Left renal cortex interstitium (tissue), 4 donors: ENCODE results near the gene TAF4. TPM values are rescaled to one million over a fixed set of nuclear protein-coding genes. Genes with fewer than 3 reads are reported as not detected.
"Not testable (repeated sequence)": the region's sequence is repeated elsewhere in the genome, so short reads cannot be mapped to it uniquely, and the experiment has no call there.

Experiments
- DNase-seq, 4 donors: peaks; one replicate each; pipeline ENCODE4 v3.0.0-alpha.2; 2013; ENCODE audit warnings: low read depth in 4 of 4, low spot score in 2 of 4, missing footprints in 1 of 4
- polyA plus RNA-seq, 4 donors: library from polyadenylated mRNA; unstranded; fragments of 120-200 nt; gene quantifications; one replicate each; pipeline ENCODE4 v1.2.1, GENCODE V29; 2013; ENCODE audit not compliant: insufficient read length in 4 of 4

Gene TAF4
- polyA plus RNA-seq, 4 donors: 14.1 to 28.7 (median 20.1) TPM

GRCh38 chr20:62009322-62009721 lies 56.4 kb downstream of the TAF4 start:
- DNase-seq: no peak

GRCh38 chr20:62008643-62009183 lies 57.0 kb downstream of the TAF4 start:
- no peak for DNase-seq

GRCh38 chr20:62007127-62007647 lies 58.5 kb downstream of the TAF4 start:
- DNase-seq: no peak

- DNase-seq: no peak
These were observed 59.2 kb downstream of the TAF4 start for GRCh38 chr20:62006482-62006881.

- no peak for DNase-seq
These were observed 61.1 kb downstream of the TAF4 start for GRCh38 chr20:62004614-62005013.

- no peak for DNase-seq
These were observed 61.9 kb downstream of the TAF4 start for GRCh38 chr20:62003567-62004405.

- DNase-seq: no peak
These were observed 62.7 kb downstream of the TAF4 start for GRCh38 chr20:62002882-62003480.

GRCh38 chr20:62001178-62001715 lies 64.4 kb downstream of the TAF4 start:
- no peak for DNase-seq

- DNase-seq: no peak
These were observed 67.1 kb downstream of the TAF4 start for GRCh38 chr20:61998343-61999121.

GRCh38 chr20:61997891-61998290 lies 67.8 kb downstream of the TAF4 start:
- no peak for DNase-seq

- no peak for DNase-seq
These were observed 68.3 kb downstream of the TAF4 start for GRCh38 chr20:61997372-61997771.

GRCh38 chr20:61994546-61994945 lies 71.1 kb downstream of the TAF4 start:
- DNase-seq: no peak

- no peak for DNase-seq
These were observed 72.6 kb downstream of the TAF4 start for GRCh38 chr20:61993058-61993457.

GRCh38 chr20:61991476-61991875 lies 74.2 kb downstream of the TAF4 start:
- no peak for DNase-seq

- DNase-seq: no peak
These were observed 75.2 kb downstream of the TAF4 start for GRCh38 chr20:61990484-61990883.

GRCh38 chr20:61989741-61990140 lies 75.9 kb downstream of the TAF4 start:
- no peak for DNase-seq

GRCh38 chr20:61988665-61989064 lies 77.0 kb downstream of the TAF4 start:
- DNase-seq: no peak

GRCh38 chr20:61986762-61987321 lies 78.8 kb downstream of the TAF4 start:
- no peak for DNase-seq

- DNase-seq: no peak
These were observed 80.6 kb downstream of the TAF4 start for GRCh38 chr20:61985096-61985495.

- DNase-seq: not testable (repeated sequence)
These were observed 81.2 kb downstream of the TAF4 start for GRCh38 chr20:61984431-61984830.
